NCI-H748 (cell line): ENCODE measurements around the gene PCDHB9.
A peak's percentile ranks its signal among the peaks of the same experiment; 100 is the strongest.
"Not testable (repeated sequence)": the region's sequence is repeated elsewhere in the genome, so short reads cannot be mapped to it uniquely, and the experiment has no call there.

Source experiments
- DNase-seq: peaks from one replicate; lab custom pipeline; 2025; ENCODE audit not compliant: unreplicated experiment; lab: John Stamatoyannopoulos, UW

PCDHB9 gene

DNA sequence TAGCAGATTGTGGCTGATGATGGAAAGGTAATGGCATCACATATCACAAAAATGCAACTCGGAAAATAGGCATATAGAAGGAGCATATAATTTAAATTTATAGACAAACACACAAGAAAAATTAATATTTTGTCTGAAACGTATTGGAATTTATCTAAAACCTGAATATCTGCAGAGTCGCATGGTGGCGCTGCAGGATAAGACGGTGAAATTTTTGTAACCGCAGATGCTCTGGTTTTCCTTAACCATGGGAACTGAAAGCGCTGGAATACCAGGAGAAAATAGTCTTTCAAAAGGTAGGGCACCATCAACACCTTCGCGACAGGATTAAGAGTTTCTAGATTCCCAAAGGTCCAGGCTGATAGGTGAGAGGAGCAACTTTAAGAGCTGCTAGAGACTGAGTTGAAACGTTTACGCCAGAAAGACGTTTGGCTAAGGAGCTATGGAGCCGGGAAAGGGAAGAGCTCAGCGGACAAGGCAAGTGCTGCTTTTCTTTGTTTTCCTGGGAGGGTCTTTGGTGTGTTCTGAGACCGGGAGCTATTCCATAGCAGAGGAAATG is 47.2 kb downstream of the PCDHB9 start:
- DNase-seq, result peak; percentile 85

DNA sequence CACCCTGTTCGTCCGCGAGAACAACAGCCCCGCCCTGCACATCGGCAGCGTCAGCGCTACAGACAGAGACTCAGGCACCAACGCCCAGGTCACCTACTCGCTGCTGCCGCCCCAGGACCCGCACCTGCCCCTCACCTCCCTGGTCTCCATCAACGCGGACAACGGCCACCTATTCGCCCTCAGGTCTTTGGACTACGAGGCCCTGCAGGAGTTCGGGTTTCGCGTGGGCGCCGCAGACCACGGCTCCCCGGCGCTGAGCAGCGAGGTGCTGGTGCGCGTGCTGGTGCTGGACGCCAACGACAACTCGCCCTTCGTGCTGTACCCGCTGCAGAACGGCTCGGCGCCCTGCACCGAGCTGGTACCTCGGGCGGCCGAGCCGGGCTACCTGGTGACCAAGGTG is 49.0 kb downstream of the PCDHB9 start:
- not testable (repeated sequence) for DNase-seq

DNA sequence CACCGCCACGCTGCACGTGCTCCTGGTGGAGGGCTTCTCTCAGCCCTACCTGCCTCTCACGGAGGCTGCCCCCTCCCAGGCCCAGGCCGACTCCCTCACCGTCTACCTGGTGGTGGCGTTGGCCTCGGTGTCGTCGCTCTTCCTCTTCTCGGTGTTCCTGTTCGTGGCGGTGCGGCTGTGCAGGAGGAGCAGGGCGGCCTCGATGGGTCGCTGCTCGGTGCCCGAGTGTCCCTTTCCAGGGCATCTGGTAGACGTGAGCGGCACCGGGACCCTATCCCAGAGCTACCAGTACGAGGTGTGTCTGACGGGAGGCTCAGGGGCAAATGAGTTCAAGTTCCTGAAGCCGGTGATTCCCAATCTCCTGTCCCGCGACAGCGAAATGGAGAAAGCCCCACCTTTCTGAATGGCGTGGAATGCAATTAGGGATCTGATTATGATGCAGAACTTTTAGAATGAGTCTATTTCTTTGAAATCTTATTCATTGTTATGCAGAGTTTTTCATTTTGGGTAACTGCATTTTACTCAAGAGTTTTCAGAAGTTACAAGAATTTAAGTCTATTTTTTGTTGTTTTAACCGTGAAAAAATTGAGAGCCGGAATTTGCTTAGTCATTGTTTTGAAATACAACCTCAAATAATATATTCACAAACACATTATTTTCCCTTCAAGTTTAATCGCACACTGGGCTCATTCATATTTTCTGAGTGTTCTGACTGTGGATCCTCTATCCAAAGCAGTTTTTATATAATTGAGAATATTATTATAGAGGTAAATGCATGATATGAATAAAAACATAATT is 49.8 kb downstream of the PCDHB9 start:
- no peak for DNase-seq
